Activated CD8-positive, alpha-beta memory T cell treated with anti-CD3 and anti-CD28 coated beads for 48 hours (primary cell): ENCODE data around the gene PTPN18.
A peak's percentile ranks its signal among the peaks of the same experiment; 100 is the strongest.
"Not testable (repeated sequence)": the region's sequence is repeated elsewhere in the genome, so short reads cannot be mapped to it uniquely, and the experiment has no call there.

Source experiments
- DNase-seq, 3 experiments: peaks; one replicate each; pipeline ENCODE4 v3.0.0-alpha.2; 2020; ENCODE audit warnings: low read depth in 2 of 3, low spot score in 2 of 3

The PTPN18 gene

DNA sequence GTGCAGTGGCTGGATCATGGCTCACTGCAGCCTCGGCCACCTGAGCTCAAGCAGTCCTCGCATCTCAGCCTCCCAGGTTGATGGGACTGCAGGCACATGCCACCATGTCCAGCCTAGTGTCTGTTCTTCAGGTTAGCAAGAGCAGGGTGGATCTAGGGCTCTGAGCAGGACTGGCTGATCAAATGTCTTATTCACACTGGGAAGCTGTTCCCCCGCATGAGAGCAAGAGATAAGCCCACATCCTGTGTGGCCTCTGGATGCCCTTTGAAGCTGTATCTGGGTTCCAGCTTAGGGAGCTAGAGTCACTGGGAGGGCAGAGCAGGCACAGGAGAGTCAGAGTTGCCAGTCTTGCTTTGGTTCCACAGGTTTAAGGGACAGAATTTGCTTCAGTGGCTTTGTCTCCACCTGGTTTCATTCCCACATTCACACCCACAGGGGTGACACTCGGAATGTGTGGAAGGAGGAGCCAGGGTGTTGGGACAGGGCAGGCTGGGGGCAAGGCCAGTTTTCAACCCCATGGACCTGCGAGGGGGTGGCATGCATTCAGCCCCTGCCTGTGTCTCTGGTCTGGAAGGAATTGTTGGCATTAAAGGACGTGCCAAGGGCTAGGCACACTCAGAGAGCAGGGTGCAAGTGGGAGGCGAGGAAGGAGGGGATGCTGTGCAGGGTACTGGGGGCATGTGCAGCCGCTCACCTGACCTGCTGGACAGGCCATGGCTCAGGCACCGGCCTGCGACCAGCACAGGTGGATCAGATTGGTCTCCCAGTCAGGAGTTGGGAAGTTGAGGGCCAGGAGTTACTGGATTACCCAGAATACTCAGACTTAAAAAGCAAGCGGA lies 24.5 kb downstream of the PTPN18 start:
- DNase-seq, result no peak

DNA sequence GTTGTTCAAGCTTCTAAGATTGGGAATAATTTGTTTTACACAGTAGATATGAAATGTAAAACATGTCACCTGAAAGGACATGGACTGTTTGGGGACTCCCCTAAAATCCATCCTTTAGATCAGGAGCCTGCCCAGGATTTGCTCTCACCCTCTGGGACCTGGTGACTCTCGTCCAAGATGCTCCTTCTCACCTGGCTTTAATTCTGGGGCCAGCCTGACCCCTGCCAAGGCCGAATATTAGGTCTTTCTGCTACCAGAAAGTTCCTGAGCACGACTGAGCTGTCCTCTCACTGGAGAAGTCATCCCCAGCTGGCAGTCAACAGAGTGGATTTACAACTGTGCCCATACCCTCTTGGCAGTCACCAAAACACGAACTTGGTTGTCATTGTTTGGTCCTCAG lies 25.3 kb downstream of the PTPN18 start:
- DNase-seq, result no peak

DNA sequence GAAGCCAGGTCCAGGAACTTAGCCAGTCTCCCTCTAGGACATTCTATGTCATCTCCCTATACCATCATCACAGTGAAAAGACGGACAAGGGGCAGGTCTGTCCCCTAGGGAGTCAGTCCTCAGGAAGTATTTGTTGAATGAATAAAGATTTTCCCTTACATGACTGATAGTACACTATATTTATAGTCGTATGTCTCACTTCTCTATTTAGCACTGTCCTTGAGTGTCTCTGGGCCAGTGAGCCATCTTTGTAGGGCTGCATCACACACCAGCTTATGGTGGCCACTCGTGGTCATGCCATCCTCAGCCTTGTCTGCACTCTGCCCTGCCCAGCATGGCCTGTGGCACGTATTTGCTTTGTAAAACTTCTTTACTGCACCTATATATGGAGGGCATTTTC lies 25.8 kb downstream of the PTPN18 start:
- DNase-seq, result no peak

DNA sequence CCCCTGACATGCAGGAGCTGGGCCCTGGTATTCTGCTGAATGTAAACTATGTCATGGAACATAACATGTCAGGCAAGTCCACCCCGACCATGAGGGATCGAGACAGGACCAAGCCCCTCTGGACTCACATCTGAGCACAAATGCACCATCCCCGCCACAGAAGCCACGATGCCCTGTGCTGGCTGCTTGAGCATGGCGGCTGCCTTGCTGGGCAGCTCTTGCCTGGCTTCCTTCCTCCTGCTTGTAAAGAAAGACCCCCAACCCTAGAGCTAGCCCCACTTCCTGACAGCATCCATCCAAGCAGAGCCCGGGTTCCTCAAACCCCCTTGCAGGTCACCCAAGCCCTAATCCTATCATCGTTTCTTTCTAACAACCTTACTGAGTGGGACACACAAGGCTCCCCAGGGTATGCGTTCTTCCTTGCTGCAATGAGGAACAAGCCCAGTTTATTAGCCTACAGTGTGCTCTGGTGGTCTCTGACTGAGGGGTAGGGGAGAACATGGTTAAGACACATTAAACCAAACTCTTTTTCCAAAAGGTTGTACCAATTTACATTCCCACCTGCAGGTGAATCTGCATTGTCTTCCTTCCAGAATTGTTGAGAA lies 26.6 kb downstream of the PTPN18 start:
- DNase-seq, result no peak

DNA sequence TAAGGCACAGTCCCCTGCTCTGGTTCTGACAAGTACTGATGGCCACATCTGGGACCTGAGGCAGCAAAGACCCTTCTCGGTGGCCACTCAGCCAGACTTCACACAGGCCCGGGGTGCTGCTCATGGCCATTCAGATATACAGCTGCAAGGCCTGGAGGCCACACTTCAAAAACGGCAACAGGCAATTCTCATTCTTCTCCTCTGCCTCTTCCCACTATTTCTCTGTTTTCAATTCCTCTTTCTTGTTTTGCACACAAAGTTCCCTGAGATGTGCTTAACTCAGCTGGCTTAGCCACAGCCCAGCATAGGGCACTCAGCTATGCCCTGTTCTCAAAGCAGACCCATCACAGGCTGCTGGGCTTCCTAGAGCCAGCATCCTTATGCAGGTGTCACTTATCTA lies 29.9 kb downstream of the PTPN18 start:
- no peak for DNase-seq

DNA sequence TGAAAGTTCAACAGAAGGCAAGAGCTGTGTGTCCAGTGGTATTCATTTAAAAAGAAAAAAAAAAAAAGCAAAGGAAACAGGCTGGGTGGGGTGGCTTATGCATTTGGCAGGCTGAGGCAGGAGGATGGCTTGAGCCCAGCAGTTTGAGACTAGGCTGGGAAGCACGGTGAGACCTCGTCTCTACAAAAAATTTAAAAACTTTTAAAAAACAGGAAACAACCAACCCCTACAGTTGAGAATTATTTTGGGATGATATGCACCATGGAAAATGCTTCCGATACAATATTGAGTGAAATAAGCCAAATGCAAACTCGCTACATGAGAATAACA lies 31.2 kb downstream of the PTPN18 start:
- no peak for DNase-seq

DNA sequence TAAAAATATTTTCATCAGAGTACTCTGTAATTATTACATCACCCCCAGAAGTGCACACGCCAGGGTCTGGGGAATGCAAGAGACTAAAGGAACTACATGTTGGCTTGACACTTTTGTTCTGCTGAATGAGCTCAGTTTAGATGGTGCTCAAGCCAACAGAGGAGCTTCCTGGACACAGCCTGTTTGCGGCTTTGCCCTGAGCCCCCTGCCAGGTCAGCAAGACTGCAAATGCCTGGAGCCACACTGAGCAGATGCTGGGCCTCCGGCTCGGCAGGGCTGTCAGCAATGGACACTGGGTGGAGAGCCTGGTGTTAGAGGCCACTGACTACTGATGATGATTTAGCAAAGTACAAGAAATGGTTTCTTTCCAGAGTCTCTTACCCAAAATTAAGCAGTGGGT lies 31.9 kb downstream of the PTPN18 start:
- DNase-seq, result no peak

DNA sequence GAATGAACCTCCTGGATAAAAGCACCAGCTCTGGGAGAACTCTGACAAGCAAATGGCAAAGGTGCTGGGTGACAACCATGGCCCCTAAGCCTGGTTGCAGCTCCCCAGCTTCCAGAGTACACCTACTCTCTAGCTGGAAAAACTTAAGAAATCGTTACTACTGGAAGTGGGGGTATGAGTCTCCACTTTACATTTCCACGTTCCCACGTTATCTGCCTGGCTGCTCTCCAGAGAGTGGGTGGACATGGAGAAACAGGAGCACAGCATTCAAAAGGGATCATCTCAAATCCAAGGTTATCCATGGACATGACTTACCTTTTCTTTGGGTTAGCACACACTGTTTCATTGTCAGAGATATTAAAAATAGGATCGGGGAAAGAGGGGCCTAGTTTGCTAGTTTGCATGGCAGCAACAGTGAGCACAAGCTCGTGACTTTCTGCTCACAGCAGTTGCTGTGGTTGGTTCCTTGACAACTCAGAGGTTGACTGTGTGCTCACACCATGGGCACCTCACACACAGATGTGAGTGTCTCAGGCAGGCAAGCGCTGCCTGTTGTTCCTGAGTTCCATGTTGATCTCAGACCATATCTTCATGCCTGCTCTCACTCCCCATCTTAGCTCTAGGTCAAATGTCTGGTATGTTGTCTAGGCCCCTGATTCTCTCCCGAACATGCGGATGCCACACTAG lies 32.5 kb downstream of the PTPN18 start:
- no peak for DNase-seq

DNA sequence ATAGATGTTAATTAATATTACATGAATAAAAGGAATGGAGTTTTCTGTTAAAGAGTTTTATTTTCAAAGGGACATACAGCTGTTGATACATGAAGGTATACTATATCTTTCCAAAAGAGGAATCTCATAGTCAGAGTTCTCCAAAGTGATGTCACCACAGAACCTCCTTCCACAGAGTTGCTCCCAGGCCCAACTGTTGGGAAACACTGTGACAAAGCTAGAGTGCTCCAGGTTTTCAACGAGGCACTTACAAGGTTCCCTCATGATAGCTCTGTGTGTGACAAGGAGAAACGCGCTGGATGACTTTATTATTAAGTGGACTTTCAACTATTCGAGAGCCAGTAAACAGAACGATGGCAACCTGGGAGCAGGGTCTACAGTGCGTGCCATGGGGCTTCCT lies 33.5 kb downstream of the PTPN18 start:
- no peak for DNase-seq

DNA sequence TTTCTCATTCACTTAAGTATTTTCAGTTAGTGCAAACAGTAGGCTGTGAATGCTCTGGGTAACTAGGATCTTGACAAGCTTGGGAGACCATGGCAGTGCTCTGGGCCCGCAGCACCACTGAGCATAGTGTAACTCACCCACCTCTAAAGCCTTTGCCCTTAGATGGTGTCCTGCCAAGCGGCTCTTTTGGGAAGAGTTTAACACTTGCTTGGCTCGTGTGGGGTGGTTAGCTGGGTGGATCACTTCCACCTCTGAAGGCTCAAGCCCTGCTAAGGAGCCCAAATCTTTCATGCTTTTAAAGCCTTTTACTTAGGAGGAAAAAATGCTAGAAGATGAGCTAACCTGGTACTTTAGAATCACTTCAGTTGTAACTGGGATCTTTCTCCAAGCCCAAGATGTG lies 33.9 kb downstream of the PTPN18 start:
- no peak for DNase-seq

DNA sequence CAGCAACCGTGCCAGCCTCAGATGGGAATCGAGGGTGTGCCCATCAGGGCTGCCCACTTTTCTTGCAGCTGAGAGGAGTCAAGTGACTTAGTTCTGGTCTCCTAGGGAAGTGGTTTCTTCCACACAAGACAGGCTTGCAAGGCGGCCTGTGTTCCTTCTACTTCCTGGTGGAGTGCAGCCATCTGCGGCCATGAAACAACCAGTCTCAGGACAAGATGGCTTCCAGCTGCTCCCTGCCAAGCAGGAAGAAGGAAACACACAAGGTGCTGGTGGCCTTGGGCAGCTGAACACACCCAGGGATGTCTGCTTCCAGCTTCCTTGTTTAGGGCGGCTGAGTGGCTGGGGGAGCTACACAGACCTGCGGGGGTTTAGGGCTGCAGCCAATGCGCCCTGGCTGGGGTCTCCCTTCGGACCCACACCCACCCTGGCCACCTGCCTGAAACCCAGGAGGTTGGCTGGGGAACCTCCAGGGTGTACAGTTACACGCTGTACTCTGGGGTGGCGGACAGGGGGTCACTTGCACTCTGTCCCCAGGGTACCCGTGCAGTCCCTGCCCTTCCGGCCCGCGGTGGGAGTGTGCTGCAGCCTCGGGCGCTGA lies 34.7 kb downstream of the PTPN18 start:
- DNase-seq, result no peak

DNA sequence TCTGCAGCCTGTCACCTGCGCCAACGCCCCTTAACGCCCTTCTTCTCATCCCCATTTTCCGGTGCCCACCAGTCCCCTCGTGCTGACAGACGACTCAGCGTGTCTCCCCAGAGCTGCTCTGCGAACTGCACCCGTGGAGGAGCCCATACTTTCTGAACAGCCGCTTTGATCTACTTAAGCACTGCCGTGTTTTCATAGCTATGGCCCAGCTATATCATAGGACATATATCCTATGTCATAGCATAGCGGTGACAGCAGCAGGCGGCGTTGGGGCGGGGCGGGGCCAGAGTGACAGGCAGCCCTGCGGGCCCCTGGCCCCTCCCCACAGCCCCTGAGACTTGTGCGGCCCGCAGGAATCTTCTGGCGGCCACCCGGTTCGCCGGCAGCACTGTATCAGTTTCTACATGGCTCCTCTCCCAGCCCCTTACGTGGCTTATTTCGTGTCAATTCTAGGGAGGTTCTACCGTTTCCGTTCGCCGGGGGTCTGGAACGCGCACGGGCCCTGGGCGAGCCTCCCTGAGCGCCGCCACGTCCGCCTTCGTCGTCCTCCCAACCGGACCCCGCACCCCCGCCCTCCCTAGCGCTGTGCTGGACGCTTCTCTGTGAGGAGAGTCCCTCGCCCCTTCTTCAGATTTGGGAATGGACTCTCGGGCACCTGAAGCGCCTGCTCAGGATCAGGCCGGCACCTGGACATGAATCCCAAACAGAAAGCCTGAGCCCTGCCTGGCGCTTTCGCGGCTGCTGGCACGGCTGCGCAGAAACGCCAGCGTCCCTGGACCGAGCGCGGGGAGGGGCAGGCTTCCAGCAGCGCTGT lies 35.4 kb downstream of the PTPN18 start:
- peak in 1 of 3 experiments; percentile 47 for DNase-seq

DNA sequence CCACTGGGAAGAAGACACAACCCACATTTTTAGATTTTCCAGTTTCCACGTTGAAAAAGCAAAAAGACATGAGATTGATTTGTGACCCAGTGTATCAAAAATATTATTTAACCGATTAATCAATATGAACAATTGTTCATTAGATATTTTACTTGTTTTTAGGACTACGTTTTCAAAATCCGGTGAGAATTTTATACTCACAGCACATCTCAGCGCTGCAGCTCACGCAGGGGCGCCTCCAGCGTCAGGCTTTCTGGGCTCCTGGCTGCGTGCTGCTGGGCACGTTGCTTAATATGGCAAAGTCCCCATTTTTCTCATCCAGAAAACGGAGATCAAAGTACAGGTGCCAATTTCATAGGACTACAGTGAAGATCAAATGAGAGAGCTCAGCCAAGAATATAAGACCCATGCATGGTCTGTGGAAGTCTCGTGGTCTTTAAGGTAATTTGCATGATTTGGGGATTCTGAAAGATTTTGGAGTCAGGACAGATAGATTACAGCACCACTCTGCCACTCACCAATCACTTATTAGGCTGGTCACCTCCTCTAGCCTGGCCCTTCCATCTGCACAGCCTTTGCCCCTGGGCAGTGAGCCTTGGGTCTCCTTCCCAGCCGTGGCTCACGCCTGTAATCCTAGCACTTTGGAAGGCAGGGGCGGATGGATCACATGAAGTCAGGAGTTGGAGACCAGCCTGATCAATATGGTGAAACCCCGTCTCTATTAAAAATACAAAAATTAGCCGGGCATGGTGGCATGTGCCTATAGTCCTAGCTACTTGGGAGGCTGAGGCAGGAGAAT lies 36.2 kb downstream of the PTPN18 start:
- no peak for DNase-seq

DNA sequence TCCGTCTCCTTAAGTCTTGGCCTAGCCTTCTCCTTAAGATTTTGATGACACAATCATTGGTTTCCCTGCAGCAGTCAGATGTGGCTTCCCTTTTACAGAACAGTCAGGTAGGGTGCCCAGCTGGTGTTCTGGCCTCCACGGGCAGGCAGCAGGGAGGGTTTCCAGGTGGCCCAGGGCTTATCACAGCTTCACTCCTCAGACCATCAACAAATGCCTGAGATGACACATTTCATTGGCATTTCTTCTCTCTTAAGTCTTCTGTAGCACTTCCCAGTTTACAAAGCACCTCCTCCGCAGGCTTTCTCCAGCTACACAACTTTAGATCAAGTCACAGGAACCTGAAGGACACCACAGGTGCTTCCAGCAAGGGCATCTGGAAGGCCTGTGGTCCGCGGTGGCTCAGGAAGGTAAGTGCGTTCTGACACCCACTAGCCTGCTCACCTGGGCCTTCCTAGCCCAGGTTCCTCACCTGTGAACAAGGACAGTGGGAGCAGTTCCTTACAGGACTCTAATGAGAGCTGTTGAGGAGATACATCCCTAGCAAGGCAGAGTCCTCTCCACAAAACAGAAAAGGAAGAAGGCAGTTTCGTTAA lies 37.6 kb downstream of the PTPN18 start:
- DNase-seq, result no peak

DNA sequence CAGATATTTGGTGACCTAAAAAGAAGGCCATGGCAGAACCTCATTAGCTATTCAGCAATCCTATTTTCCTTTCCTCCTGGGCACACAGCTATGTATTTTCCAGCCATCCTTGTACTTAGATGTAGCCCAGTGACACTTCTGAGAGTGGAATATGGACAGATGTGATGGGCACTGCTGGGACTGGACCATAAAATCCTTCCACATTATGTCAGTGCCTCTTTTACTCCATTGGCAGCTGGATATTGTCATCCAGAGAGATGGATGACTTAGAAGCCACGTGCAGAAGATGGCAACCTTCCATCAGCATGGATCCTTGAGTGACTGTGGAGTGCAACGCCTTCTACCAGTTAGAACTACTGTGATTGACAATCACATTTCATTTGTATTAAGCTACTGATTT lies 50.4 kb downstream of the PTPN18 start:
- not testable (repeated sequence) for DNase-seq

DNA sequence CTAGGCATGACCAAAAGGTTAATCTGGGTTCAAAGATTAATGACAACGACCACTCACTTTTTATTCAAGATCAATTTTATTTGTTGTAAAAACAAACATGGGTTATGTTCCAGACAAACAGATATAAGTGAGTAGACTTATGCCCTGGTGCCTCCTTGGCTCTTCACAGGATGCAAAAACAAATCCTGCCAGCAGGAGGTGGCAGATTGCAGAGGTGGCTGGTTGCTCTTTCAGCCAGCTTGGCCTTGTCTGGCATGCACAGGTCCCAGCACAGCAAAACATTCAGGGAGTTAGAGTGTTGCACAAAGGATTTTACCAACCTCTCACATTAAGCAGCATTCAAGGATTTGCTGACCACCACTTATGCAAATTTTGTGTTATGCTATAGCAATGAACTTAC lies 60.8 kb downstream of the PTPN18 start:
- not testable (repeated sequence) for DNase-seq

DNA sequence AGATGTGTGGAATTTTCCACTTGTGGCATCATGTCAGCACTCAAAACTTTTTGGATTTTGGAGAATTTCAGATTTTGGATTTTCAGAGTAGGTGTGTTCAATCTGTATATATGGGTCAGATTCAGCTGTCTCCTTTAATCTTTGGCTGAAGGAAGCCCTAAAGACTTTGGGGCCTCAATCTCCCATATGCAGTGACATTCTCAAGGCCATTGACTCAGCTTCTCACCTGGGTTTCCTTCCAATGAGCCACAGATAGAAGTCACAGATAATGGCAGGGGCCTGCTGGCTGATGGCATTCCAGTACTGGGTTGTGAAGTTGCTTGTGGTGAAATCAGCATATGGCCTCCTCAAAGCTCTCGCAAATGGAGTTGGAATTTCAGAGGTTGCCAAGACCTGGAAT lies 63.0 kb downstream of the PTPN18 start:
- DNase-seq, result not testable (repeated sequence)
